NCI-H2081 (cell line): Measurements from ENCODE around the gene TMEM107.

Experiments
- DNase-seq, 2 experiments: peaks; one replicate each; lab custom pipeline; 2025; lab: John Stamatoyannopoulos, UW

Gene TMEM107

DNA sequence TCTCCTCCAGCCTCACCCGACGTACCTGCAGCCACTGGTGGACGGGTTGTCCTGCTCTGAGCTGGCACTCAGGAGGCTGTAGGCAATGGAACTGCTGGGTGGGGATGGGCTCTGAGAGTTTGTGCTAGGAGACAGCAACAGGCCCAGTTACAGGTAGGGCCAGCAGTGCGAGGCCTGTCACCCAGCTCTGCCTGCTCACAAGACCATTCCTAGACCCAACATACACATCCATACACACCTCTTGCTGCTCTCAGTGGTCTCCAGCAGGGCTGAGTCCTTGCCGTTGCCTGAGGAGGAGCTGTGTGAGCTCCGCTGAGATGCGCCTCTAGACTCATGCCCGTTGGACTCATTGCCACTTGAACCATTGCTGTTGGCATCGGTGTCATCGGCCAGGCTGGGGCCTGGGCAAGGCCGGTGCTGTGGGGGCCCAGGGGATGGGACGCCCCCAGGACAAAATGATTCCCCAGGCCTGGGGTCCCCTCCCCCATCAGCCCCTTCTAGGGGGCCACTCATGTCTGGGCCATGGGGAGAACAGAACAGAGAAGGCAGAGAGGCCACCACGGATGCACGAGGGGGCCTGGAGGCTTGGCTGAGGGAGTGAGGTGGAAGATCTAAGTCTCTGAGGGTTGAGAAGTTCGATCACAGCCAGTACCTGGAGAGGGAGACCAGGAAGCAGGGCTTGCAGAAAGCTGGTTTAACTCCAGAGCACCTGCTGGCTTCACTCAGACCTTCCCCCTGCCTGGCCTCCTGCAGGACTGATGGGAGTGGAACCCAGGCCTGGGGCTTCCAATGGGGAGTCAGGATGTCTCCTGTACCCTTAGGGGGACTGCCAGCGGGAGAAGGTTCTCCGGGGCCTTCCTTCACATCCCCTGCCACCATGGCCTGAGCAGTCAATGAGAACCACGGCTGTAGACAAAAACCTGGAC lies 25.7 kb downstream of the TMEM107 start:
- no peak for DNase-seq

DNA sequence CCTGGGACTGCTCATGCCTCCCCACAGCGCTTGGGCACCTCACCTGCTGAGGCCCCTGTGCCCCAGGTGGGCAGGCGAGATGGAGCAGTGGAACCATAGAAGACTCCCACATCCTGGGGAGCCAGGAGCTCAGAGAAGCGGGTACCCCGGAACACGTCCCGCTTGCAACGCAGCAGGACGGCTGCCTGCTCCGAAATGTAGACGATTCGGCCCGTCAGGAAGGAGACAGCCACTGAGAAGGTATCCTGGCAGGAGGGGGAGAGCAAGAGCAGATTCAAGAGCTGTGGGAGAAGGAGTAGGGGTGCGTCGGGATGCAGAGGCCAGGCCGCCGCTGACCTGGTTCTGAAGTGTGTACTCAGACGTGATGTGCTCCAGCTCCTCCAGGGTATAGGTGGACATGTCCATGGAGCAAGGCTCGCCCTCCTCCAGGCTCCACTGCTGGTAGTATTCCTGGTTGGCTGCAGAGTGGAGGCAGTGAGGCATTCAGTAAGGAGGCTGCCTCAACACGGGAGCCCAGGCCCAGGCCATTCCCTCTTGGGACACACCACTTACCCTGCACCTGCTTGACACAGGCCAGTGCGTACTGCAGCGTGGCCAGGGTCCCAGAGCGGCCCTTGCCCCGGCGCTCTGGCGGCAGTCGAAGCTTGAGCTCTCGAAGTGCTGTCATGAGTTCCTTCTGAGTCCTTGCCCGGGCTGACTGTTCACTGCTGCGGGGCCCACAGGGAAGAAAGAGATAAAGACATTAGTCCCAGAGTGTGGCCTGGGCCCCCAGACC lies 26.6 kb downstream of the TMEM107 start:
- no peak for DNase-seq

DNA sequence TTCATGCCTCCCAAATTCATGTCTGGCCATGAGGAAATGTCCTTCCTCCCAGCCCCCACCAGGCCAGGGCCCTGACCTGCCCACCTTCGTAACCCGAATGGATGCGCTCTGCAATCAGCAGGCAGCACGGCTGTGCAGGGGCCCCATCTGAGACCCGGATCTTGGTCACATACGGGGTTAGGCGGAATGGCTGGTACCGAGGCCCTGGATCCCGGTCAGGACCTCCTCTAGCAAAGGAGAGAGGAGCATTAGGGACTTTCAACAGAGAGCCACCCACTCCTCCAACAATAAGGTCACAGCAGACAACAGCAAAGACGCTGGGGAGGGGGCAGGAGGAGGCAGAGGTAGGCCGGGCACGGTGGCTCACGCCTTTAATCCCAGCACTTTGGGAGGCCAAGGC lies 27.6 kb downstream of the TMEM107 start:
- DNase-seq = no peak

DNA sequence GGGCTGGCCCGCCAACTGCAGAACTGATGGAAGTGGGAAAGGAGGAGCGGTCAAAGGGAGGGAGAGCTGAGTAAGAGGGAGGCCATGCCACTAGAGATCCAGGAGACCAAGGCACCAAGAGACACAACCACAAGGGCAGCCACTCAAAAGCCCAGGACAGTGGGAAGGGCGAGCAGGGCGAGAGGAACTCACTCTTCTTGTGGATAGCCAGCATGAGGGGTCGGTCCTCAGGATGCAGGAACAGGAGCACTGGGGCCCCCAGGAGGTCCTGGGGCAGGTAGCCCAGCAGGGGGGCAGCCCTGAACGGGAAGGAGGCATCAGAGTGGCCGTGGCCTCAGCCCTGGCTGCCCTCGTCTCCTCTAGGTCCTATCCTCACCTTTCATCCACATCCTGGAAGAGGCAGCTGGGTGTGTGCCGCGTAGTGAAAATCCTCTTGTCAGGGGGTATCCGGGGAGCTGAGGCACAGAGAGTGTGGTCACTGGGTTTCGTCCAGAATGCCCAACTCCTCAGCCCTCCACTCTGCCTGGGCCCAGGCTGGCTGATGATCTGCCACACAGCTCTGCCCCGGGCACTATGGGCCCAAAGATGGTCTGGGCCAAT lies 28.3 kb downstream of the TMEM107 start:
- DNase-seq = no peak

DNA sequence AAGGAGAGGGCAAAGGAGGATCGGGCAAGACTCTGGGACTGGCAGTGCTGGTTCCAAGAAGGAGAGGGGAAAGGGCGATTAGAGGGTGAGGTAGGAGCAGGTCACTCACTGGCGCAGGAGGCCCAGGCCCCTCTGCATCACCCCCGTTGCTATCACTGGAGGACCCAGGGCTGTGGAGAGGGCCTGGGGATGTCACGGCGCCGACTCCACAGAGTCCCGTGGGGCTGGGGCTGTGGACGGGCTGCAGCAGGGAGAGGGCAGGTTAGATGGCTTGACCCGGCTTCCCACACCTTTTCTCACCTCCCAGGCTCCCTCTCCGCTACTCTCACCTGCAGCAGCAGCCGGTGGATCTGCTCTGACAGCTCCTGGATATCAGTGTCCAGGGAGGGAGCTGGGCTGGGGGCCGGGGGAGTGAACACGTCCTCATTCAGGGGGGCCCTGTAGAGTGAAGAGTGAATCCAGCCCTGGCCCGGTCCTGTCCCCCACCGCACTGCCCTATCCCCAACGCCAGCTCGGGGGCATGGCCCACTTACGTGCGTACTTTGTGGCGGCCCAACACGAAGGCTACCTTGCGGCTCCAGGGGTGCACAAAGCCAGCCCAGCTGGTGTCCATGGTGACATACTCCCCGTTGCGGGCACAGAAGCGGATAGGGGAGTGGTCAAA lies 28.9 kb downstream of the TMEM107 start:
- no peak for DNase-seq

DNA sequence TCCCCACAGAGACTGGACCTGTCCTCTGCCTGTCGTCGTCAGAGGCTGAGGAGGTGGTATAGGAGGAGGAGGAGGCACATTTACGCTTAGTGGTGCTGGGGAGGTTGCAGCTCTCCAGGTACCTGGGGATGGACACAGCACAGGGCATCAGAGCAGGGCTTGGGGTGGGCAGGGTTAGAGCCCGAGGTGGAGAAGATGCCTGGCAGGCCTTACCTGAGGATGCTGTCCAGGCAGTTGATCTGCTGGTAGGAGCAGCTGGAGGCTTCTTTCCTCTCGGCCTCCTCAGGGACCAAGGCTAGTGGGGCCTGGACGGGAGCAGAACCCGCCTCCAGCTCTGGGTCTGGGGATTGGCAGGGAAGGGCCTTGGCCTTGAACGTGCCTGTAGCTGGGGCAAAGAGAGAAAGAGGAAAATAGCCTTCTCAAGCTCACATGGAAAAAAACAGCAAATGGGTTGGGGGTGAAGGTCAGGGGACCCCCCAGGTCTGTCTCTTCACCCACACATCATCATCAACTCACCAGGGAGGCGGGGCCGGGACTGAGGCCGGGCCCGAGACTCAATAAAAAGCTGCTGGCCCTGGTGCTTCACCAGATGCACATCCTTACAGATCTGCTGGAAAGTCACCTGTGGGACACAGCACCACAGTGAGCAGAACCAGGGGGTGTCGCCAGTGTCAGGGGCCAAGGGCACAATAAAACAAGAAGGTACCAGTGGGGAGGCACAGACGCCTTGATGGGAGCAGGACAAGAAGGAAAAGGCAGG lies 29.6 kb downstream of the TMEM107 start:
- DNase-seq = no peak

DNA sequence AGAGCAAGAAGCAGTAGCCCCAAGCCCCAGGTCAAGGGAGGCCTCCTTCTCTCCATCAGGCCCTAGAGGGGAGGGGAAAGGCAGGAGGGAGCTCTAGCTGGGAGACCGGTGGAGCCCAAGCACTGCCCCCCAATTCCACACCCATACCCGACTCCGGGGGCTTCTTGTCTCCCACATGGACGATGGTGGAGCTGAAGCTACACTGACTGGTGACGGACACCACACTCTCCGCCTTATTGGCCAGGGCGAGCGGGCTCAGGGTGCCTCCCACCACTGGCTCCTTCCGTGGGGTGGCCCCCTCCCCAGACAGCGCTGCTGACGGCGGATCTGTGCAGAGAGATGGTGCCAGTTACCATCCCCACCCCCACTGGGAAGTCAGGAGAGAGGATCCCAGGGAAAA lies 30.4 kb downstream of the TMEM107 start:
- DNase-seq = no peak

DNA sequence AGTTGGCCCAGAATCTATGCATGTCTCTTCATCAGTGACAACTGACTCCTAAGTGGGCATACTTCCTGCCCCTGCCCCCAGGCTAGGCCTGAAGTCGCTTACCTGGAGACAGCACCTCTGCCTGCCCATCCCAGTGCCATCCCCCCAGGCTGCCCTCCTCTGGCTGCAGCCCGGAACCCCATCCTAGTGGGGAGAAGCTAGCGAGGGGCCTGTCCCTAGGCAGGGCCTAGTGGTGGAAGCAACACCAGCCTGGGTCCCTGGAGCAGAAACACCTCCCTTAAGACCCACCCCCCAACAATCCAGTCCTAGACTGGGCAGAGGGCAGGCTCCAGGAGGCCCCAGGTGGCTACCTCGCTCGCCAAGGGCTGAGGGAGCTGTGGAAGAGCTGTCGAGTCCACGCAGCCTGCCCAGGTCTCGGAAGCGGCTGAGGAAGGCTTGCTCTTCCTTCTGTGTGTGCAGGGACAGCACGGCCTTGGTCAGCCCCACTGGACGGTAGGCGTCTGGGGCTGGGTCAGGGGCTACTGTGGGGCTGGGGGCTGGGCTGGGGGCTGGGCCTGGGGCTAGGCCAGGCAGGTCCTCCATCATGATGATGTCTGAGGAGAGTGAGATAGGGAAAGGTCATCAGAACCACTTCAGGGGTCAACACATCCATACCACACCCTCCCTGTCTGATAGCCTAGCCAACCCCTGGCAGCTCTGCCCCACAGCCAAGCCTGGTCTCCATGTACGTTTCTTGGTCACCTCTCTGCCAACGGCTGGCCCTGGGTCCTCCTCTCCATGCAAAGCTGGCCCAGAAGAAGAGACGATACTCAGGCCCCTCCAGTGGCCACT lies 31.6 kb downstream of the TMEM107 start:
- no peak for DNase-seq

DNA sequence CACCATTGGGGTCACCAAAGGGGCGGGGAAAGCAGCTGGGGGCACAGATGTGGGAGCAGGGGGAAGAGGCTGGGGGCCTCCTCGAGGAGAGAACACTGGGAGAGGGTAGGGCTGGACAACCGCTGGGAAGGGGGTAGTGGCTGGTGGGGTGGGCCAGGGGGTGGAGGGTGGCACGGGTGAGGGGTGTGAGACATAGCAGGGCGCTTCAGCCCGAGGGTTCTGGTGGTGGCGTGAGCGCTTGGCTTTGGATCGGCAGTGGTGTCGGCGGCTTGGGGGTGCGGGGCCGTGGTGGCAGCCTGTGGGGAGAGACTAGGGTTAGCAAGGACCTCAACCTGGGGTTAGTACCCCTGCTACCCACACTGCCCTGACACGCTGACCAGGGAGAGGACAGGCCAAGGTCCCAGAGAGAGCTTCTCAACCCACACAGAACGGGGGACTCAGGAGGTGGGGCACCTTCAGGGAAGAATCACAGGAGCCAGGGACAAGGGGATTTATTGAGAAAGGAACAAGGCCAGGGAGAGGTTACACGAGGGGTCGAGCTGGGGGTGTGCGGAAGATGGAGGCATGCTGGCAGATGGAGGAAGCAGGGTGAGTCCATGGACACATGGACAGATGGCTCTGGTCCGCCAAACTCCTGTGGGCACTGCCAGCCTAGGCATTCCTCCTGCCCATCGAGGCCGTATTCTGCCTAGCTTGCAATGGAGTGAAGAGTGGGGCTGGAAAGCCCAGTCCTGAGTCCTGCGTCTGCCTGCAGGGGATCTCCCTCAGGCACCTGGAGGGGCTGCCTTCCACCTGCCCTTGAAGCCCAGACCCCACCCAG lies 32.4 kb downstream of the TMEM107 start:
- no peak for DNase-seq

DNA sequence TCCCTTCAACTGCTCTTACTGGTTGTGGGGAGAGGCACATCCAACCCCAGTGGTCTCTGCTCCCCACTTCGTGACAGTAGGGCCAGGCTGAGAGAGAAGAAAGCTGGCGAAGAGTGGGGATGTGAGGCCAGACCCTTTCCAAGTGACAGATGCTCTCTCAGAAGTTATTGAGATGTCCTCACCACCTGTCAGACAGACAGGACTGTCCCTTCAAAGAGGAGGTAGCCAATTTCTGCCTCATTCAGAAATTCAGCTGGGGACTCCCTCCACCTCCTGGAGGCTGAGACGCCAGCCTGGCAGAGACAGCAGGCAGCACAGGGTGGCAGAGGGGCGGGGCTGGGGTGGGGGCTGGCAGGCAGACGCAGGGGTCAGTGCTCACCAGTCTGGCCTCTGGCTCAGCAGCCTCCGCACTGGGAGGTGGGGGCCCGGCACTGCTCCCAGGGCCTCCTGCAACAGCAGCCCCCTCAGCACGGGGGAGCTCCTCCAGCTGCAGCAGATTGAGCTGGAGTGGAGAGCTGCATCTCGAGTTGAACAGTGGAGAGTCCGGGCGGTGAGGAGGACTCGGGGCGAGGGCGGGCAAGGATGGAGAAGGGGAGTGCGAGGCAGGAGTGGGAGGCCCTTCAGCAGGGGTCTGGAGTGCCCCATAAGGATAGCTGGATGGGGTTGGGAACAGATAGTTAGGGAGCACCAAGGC lies 33.1 kb downstream of the TMEM107 start:
- no peak for DNase-seq

DNA sequence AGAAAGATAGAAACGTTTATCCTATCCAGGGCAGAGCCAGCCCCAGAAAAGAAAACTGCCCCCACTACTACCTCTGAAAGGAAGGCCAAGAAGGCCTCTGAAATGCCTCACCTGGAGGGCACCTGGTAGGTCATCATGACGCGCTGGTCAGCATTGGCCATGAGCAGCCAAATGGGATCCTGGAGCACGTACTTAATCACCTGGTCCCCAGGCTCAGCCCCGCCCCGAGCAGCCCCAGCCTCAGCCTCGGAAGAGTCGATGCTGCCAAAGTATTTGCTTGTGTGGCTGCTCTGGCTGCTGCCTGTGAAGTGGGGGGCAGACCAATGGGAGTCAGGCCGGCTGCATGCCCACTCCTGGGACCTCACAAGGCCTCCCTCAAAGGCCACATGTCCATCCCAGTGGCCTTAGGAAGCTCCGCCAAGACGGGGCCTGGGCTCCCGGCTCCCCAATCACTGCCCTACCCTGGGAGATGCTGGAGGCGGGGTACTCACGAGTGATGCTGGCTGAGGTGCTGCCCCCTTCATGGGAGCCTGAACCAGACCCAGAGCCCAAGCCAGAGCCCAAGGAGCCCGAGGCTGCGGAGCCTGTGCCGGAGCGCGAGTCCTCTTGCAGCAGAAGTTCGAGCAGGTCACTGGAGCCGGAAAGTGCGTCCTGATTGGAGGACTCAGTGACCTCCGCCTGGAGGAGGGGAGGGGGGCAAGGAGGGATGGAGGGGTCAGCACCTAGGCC lies 33.9 kb downstream of the TMEM107 start:
- DNase-seq = no peak

DNA sequence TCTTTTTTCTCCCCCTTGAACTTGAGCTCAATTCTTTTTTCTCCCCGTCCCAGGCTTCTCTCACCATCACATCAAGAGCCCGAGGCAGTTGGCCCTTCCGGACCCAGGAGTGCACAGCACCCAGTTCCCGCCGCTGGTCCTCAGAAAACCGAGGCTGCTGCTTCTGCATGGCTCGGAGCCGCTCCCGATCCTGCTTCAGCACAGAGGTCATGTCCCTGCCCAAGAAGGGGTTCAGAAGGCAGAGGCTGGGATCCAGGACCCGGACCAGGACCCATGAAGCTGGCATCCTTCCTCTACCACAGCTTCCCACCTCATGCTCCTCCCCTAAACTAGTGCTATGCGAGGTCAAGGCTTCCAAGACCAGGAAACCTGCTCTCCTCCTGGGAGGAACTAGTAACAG lies 34.4 kb downstream of the TMEM107 start:
- DNase-seq = no peak

DNA sequence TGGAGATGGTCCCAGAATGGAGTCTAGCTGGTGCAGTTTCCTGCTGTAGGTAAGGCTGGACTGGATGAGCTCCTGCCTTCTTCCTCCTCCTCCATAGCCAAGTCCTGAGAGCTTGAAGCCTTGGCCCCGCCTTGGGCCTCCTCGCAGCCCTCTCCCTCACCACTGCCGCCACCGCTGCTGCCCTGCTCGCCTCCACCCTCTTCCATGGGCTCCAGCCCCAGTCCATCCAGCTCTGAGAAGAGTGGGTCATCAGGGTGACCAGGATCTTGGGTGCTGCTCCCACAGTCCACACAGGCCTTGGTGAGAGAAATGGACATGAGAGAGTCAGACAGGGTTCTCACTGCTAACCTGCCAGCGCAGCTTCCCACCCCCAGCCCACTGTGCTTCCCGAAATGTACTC lies 35.1 kb downstream of the TMEM107 start:
- DNase-seq = no peak

DNA sequence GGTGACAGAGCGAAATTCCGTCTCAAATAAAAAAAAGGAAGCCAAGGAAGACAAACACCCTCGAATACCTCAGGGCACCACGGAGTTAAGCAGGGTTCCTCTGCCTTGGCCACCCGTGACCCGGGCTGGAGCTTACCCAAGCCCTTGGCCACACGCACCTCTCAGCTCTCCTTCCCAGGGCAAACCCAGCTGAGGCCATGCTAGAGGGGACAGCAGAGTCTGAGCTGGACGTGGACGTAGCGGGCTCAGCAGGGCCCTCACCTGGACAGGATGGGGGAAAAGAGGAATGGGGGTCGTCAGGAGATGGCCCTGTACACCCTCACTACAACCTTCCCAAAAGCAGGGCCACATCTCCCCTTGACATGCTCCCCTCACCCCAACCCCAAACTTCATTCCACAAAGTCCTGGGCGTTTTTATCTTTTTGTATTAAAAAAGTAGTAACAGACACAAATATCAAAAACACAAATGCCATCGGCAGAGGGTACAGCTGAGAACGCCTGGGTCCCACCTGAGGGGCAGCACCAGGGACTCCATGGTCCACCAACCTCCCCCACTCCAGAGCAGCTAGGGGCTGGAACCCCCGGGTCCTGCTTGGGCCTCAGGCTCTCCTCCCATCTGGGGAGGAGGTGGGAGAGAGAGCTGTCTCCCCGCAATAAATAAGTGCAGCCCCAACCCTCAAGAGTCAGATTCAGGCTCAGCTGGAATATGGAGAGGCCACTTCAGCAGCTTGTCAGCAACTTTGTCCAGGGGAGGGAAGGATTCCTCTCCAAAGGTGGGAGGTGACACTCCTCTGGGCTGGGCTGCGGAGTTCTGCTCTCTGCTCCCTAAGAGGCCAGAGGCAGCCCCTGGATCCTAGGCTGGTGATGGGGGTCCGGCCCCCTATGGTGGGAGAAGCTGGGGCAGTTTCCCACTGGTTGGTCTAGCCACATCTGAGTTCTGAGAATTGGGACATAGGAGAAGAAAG lies 35.8 kb downstream of the TMEM107 start:
- no peak for DNase-seq

DNA sequence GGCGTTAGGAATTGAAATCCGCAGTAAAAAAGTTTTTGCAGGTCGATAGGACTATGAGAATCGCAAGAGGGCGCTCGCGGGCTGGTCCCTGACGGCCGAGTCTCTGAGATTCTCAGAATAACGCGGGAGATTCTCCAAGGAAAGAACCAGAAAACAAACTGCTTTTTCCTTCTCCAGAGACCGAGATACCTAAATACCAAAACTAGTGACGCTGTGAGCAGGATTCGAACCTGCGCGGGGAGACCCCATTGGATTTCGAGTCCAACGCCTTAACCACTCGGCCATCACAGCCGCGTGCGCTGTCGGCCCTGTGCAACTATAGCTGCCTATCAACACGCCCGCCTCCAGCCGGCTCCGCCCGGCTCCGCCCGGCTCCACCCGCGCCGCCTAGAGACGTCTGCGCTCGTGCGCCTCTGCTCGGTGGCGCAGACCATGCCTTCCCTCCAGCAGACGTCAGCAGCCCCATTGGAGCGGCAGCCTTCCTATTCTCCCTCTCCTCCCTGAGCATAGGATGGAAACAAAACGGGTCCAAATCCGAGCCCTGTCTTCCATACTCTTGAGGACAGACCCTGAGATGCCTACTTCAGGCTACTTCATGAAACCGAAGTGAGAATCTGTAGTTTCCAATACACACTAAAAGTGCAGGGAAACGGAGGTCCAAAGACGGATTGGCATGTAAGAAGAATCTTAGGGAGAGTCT lies 37.4 kb downstream of the TMEM107 start:
- peak; percentile 87 for DNase-seq

DNA sequence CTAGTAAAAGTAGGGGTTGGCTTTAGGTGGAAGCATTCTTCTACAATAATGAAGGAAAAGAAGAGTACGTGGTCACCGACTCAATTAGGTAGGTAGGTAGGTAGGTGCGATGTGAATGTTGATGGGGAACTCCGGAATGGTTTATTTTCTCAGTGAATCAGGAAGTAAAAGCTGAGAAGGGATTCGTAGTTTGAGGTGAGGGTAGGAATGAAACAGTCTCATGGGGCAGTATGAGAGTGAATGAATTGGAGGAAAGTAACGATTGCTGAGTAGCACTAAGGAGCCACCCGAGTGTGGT lies 37.9 kb downstream of the TMEM107 start:
- DNase-seq = no peak
